CD4-positive, alpha-beta T cell treated with Interleukin-17A for 1 hour (primary cell): ENCODE measurements around the gene SCO2.

Source experiments
- DNase-seq: peaks from one replicate; pipeline ENCODE4 v3.0.0-alpha.2; 2020

The SCO2 gene

GRCh38 chr22:50489363-50490243 is 35.8 kb downstream of the SCO2 start:
- no peak for DNase-seq

- no peak for DNase-seq
These were observed 36.5 kb downstream of the SCO2 start for GRCh38 chr22:50488886-50489285.

- no peak for DNase-seq
These were observed 37.3 kb downstream of the SCO2 start for GRCh38 chr22:50488006-50488677.

GRCh38 chr22:50487290-50488005 is 38.0 kb downstream of the SCO2 start:
- DNase-seq, result no peak

- no peak for DNase-seq
These were observed 38.7 kb downstream of the SCO2 start, which contains the start of gene MIOX for GRCh38 chr22:50486561-50487289. TSS of gene MIOX (plus strand) at chr22:50486859. CDS start at chr22:50486898, 39 bp downstream.

GRCh38 chr22:50485221-50486131 is 39.9 kb downstream of the SCO2 start:
- DNase-seq, result no peak

GRCh38 chr22:50483977-50484853 is 41.2 kb downstream of the SCO2 start:
- DNase-seq, result no peak

- no peak for DNase-seq
These were observed 41.8 kb downstream of the SCO2 start for GRCh38 chr22:50483556-50483955.

- no peak for DNase-seq
These were observed 42.3 kb downstream of the SCO2 start for GRCh38 chr22:50483106-50483505.

GRCh38 chr22:50482107-50483074 is 43.0 kb downstream of the SCO2 start:
- no peak for DNase-seq

GRCh38 chr22:50481440-50482106 is 43.8 kb downstream of the SCO2 start, which contains the start of gene ADM2:
TSS of gene ADM2 (plus strand) at chr22:50481543. CDS start at chr22:50481848, 305 bp downstream.
- DNase-seq, result peak; percentile 72

- DNase-seq, result no peak
These were observed 44.4 kb downstream of the SCO2 start for GRCh38 chr22:50481045-50481439.

GRCh38 chr22:50479721-50480120 is 45.7 kb downstream of the SCO2 start:
- DNase-seq, result no peak

GRCh38 chr22:50477923-50478322 is 47.5 kb downstream of the SCO2 start:
- DNase-seq, result no peak

GRCh38 chr22:50476868-50477267 is 48.5 kb downstream of the SCO2 start:
- no peak for DNase-seq

- DNase-seq, result no peak
These were observed 49.8 kb downstream of the SCO2 start for GRCh38 chr22:50475652-50476002.

GRCh38 chr22:50474710-50475651 is 50.4 kb downstream of the SCO2 start, which contains the start of gene SBF1:
TSS of gene SBF1 (minus strand) at chr22:50475035. CDS start at chr22:50474840, 195 bp downstream.
- DNase-seq, result peak; percentile 87
